Activated CD4-positive, alpha-beta T cell treated with anti-CD3 and anti-CD28 coated beads, Interleukin-2, amount 50 U/mL, for 48 hours (primary cell): ENCODE measurements around the gene SMYD2.
A peak's percentile ranks its signal among the peaks of the same experiment; 100 is the strongest.
"Not testable (repeated sequence)": the region's sequence is repeated elsewhere in the genome, so short reads cannot be mapped to it uniquely, and the experiment has no call there.

Source experiments
- DNase-seq, 2 experiments: peaks; one replicate each; pipeline ENCODE4 v3.0.0-alpha.2; 2020

Gene SMYD2

DNA sequence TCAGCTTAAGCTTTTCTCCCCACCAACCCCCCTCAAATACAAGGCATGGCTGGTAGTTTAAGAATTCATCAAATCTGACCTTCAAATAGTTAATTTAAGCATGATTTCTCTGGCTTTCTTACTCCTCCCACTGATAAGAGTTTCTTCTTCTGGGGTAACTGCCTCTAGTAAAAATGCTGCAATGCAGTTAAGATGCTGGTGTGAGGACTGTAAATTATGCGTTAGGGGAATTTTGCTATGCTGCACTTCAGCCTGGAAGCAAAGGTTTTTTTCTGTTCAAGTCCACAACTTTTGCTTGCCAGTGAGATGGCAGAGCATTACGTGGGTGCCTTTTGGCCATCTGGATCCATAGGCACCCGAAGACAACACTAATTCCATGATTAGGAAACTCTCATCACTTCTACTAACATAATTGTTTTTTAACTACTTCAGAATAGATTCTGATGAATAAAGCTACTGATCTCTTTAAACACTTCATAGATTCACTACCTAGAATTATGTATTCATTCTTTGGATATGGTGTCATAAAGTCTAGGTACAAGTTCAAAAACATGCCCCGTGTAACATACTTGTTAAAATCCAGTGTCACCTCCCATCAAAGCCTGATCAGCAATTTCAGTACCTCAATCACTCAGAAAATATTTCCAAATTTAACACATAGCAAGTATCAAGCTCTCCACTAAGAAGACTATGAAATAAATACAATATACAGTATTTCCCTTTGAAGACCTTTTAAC lies 8.8 kb upstream of the SMYD2 start:
- no peak for DNase-seq

DNA sequence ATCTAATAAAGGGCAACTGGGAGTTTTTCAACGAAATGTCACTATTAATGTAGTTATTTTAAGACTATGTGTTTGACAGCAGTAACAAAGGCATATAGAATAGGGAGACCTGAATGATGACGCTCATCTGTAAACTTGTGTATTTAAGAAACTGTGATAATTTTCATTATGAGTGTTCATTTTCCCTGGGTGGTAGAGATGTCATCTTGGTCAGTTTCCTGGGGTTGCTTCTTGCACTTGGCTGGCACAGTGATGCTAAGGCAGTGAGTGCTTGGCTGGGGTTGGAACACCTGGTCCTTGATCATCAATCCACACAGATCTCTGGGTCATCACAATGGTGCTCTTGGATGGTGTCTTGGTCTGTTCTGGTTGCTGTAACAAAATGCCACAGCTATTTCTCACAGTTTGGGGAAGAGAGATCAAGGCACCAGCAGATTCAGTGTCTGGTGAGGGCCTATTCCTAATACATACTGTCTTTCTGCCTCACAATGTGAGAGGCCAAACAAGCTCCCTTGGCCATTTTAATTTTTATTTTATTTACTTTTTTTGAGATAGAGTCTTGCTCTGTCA lies 7.9 kb upstream of the SMYD2 start:
- no peak for DNase-seq

DNA sequence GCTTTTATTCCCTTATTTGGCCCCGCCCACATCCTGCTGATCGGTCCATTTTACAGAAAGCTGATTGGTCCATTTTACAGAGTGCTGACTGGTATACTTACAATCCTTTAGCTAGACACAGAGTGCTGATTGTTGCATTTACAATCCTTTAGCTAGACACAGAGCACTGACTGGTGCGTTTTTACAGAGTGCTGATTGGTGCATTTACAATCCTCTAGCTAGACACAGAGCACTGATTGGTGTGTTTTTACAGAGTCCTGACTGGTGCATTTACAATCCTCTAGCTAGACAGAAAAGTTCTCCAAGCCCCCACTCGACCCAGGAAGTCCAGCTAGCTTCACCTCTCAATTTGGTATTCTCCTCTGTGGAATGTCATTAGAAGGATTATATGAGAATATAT lies 5.3 kb upstream of the SMYD2 start:
- not testable (repeated sequence) for DNase-seq

DNA sequence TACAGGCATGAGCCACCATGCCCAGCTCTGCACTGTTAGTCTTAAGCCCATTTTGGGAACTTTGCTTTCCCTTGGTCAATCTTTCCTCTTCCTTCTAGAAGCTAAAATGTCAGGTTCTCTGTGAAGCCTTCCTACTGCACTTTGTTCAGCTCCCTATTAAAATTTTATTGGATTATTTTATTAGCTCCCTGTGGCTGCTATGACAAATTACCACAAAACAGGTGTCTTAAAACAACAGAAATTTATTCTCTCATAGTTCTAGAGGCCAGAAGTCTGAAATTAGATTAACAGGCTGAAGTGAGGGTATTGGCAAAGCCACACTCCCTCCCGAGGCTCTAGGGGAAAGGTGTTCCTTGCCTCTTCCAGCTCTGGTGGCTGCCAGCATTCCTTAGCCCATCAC lies 4.2 kb upstream of the SMYD2 start:
- DNase-seq: no peak

DNA sequence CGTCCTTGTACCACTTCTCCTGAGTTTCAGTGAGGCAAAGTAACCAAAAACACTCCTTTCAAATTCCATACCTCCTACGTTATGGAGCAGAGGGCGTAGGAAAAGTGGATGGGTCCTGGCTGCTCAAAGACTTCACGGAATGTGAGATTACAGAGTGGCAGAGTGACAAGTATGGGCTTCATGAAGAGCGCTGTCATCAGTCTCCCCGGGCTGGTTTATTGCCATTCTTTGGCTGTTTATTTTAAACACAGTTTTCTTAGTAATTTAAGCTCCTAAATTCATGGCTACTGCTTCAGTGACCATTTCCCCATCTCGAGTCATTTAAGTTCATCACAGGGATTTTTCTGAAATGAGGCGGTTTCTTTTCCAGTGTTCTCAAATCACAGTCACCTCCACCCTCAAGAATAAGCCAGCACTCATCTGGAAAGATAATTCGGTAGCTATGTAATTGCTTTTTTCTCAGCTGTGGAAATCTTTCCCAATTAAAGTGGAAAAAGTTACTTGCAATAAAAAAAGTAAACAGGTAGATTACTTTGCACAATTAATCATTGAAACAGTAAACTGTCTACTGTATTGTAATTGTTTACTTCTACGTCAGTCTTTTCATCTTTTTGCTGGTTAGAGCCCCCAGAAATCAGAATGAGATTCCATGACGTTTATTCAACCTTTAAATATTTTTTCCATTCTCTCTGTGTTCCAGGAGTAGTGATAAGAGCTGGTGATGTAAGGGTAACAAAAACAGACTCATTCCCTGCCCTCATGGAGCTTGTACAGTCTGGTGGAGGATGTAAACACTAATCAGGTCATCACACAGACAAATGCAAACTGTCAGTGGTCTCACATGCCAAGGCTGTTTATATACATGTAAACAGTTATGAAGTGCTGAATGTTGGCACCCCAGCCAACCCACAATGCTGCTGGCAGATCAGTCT lies 3.0 kb upstream of the SMYD2 start:
- DNase-seq: no peak

DNA sequence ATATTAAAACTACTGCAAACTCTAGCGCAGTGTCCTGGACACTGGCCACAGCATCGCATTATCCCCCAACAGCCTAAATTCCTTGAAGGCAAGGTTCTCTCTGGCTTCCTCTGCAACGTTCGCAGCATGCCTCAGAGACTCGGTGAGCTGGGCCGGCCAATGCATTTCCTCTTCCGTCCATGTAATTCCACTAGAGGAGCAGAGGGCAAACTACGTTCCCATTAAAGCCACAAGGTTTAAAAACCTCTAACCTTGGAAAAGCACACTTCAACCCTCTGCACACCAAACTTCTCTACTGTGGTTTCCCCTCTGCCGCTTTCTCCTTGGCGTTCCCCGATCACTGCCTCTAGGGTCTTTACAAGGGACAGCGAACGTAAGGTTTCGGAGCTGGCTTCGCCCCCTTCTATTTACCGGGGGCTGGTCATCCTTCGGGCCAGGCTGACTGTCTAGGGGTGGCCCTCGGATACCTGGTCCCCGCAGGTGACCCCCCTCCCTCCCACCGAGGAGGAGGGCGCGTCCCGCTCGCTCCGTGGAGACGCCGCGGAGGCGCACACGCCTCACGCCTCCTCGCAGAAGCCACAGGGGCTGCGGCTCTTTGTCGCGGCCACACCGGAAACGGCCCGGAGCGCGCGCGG lies 456 bp upstream of the SMYD2 start:
- DNase-seq: peak; percentile 14 to 40

DNA sequence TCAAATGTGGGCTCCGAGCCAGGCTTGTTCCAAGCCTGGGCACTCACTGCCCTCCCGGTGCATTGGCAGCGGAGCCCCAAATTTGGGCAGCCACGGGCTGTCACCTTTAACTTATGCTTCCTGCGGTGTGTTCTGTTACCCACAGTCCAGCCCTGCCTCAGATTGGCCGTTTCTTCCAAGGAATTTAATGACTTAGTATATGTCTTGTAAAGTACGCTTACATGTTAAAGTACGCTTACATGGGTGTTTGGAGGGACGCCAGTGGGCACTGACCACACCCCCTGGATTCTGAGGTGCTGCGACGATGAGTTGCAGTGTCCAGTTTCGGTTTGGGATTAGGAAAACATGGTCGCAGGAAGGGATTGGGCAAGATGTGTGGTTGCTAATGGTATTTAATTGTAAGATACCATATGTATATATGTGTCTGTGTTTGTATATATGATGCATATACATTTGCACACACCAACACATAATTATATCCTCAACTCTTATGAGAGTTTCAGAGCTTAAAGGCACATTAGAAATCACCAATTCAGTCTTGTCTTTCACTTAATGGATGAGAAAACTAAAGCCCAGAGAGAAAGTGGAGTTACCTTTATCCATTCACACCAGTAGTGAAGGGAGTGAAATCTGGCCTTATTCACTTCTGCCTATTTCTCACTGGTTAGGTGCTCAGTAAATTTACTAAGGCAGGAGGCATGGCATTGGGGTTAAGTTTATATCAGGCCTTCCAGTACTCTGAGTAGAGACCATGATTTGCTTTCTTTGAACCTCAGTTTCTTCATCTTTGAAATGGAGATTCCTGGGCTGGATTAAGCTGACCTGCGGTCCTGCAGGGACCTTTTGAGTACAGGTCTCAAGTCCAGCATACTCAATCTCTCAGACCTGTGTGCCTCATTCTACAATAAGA lies 1.0 kb downstream of the SMYD2 start:
- DNase-seq: no peak

DNA sequence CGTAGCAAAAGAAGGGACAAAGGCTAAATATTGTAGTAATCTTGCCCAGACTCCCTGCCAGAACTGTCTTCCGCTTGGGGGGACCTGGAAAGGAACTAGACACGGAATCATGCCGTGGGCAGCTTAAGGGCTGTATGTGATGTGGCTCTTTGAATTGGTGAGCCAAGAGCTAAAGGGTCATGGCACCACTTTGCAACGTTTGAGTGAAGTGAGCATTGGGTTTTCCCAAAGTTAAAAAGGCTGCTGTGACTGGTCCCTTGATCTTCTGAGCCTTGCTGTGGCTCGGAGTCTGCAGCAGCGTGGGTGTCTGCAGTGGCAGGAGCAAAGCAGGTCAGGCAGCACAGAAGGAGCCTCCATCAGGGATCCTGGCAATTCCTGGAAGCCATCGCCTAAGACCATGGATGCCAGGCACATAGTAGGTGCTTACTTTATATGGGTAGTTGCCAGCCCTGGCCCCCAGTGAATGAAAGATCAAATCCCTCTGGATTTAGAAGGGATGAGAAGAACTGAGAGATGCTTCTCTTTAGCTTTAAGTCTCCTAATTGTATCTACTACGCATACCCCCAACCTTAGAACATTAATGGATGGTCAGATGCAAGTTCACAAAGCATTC lies 1.8 kb downstream of the SMYD2 start:
- DNase-seq: peak in 1 of 2 experiments; percentile 23

DNA sequence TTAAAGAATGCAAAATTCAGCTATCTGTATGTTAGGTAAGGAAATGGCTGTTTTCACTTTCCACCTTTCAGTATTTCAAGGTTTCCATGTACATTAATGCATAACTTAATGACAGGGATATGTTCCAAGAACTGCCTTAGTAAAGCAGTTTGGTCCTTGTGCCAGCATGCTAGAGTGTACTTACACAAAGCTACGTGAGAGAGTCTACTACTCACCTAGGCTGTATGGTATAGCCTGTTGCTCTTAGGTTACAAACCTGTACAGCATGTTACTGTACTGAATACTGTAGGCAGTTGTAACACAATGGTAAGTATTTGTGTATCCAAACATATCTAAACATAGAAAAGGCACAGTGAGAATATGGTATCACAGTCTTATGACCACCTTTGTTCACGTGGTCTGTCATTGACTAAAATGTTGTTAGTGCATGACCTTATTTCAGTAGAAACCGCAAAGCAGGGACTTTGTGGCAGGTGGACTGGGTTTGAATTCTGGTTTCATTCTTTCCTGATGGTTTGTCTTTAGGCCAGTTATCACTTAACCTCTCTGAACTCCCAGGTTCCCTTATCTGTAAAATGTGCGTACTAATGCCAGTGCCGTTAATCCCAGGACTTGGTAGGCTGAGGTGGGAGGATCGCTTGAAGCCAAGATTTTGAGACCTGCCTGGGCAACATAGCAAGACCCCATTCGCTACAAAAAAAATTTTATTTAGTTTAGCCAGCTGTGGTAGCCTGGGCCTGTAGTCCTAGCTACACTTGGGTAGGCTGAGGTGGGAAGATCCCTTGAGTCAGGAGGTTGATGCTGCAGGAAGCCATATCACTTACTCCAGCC lies 4.9 kb downstream of the SMYD2 start:
- DNase-seq: no peak

DNA sequence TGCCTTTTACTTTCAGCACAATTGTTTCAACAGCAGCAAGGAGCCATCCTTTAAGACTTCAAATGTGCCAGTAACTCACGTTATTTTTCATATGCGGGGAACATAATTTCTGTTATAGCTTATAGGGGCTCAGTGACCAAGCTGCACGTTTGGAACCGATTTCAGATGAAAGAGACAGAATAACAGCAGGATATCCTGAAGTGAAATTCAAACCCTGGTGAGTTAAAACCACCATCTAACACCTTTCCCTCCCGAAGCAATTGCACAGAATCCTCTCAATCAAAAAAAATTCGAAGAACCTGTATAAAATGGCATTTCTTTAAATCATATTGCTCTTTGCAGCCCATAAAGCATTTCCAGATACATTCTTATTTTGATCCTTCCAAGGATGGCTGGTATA lies 6.9 kb downstream of the SMYD2 start:
- DNase-seq: no peak

DNA sequence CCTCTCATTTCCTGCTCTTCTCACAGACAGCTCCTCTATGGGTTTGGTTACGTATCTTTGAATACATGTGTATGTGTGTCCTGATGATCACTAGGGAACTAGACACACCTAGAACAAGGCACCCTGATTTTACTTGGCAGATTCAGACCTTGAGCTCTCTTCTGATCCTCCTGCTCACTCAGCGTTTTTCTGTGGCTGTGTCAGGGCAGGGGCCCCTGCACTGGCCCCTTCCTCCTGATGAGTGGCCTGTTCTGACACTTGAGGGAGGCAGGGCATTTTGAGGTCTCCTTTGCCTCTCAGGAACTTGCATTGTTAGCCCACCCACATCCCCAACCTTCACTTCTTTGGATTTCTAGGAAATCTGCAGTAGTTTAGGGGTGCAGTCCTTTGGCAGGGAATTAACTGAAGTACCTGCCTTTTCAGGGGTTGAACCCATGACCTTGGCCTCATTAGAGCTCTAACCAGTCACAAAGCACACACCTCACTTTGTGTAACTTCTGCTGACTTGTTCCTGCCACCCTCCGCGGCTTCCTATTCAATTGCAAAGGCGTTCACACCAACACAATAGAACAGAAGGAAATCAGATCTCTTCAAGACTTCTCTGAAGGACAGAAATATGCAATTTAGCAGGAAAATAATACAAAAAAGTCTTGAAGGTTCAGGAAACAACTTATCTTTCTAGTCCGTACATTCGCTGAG lies 8.8 kb downstream of the SMYD2 start:
- no peak for DNase-seq

DNA sequence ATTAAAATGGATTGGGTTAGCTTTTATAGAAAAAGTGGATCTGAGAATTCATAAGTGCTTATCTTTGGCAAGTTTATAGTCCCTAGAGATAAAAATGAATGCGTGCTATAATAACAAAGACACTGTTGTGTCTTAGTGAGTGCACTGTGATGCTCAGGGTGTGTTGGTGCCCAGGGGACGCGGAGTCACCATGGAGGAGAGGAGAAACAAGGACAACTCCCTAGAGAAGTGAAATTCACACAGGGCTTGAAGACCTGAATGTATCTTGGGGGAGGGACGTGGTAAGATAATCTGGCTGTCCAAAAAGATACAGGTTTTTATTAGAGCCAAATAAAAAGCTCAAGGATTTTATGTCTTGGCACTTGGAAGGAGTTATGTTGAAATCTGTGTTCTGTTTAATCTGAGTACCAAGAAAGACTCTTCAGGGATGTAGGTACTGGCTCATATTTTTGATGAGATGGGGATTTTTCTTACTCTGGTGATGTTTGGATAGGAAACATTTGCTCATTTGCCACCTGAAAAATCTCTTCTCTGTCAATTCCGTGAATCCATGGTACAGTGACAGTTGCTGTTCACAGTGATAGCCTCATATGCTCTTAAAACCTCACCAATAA lies 9.6 kb downstream of the SMYD2 start:
- DNase-seq: no peak

DNA sequence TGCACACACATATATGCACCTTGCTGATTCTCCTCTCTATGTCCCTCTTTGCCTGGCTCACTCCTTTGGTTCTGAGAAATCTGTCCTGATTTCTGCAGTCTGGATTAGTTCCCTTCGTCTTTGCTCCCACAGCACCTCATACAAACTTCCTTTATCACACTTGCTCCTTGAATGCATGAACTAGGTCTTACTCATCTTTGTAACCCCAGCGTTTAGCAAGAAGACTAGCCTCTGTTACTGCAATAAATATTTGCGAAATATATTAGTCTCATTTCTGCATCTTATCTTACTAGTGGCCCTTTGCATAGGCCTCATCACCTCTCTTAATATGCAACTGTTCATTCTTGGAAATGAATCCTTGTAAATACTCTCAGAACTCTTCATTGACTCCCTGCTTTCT lies 11.4 kb downstream of the SMYD2 start:
- DNase-seq: no peak

DNA sequence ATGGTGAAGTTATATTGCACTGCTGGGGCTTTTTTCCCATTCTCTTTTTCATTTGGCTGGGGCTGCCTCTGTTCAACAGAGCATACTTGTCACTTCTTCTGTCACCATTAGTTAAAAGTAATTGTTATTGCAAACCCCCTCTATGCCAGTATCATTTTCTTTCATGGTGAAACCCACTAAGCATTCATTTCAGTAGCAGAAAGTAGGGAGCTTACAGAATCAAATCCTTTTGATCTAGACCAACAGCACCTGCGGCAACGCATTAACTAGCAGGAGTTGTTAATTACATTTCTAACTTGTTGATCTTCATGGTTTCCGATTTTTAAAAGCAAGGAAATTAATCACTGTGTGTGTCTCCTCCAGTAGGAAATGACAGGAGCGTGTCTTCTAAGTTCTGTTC lies 15.0 kb downstream of the SMYD2 start:
- no peak for DNase-seq

DNA sequence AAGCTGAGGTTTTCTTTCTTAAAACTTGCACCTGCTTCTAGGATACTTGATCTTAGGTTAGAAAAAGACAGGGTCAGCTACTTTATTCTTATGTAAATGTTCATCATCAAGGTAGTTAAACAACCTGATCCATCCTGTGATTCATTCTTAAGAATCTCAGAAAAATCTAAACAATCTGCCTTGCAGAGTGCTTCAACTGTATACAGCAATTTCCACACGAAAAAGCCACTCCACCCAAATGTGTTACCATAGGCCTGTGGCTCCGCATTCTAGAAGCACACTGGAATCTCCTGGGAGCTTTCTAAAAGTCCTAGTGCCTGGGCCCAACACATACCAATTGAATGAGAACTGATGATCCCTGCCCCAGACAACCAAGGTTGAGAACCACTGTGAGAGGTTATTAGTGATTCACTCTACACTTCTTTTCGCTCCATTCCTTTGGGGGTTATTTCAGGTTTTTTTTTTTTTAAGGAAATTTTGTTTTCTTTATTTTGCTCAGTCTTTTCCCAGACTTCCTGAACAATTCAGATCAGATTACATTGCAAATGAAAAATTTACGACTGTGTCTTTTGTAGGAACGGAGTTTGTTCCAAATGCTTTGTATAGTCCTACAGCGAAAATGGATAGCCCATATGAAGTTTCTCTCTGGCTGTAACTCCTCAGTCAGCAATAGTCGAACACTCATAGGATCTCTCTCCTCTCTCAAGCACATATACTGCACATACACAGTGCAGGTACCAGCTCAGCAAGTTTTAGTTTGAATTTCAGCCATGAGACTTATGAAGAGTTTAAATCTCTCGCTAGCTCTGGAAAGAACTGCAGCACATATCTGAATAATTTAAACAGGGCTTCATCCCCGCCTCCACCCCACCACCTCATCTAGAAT lies 16.1 kb downstream of the SMYD2 start:
- no peak for DNase-seq

DNA sequence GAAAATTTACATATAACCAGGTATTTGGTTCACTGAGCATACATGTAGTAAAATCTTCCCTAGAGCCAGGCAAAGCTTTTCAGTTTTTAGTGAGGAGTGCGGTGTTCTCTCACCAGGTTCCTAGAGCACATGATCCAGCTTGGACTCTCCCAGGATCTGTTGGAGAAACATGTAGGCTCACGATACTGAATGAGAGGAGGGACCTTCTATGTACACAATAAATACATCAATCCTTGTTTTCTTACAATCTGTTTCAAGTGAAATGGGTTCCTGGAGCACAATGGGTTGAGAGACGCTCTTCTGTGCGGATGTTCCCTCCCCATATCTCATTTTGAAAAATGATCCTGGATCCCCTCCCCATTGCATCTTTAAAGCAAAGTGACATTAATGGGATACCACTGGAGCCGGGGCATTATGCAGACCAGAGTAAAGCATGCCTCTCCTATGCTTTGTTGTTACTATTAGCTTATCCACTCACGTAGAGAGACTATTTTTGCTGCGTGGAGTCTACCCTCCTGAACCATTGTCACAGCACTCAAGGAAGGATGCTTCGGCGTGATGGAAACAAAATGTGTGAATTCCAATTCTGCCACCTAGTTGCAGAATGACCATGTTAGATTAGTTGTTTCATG lies 19.3 kb downstream of the SMYD2 start:
- DNase-seq: no peak

DNA sequence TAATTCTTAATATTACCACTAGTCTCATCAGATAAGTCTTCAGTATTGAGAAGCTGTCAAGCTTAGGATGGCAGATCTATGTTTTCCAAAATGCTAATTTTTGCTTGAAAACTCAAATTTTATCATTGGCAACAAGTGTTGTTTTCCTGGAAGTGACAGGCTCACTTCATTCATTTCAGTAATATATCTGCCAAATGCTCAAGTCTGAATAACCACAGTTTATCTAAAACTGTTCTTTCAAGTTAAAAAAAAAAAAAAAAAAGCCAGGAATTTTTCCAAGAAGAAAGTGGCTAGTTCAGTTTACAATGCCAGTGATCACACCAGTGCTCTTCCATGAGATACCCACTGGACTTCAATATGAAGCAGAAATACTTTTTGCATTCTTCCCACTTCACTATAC lies 20.6 kb downstream of the SMYD2 start:
- no peak for DNase-seq
